HG02981 (cell line): ENCODE measurements around the gene ABHD15.
"Not testable (repeated sequence)": the region's sequence is repeated elsewhere in the genome, so short reads cannot be mapped to it uniquely, and the experiment has no call there.

Experiments used
- ATAC-seq: cut with Tn5 transposase; IDR thresholded peaks from one replicate; pipeline ENCODE4 v1.9.1; 2021; ENCODE audit warnings: mild to moderate bottlenecking, moderate library complexity; ENCODE audit not compliant: unreplicated experiment

Gene ABHD15

DNA sequence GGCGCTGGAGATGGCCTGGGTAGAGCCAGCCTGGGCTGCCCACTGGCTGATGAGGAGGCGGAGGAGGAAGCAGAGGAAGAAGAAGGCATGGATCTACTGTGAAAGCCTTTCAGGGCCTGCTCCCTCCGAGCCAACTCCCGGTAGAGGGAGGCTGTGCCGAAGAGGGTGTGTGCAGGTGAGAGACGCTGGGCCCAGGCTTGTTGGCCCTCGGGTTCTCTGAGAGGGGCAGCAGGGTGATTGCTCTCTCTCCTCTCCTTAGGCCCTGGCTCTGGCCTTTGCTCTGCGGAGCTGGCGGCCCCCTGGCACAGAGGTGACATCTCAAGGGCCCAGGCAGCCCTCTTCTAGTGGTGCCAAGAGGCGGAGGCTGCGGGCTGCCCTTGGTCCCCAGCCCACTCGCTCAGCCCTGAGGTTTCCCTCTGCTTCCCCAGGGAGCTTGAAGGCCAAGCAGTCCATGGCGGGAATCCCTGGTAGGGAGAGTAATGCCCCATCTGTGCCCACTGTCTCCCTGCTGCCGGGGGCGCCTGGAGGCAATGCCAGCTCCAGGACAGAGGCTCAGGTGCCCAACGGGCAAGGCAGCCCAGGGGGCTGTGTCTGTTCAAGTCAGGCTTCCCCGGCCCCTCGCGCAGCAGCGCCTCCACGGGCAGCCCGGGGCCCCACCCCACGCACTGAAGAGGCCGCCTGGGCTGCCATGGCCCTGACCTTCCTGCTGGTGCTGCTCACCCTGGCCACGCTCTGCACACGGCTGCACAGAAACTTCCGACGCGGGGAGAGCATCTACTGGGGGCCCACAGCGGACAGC, 5.2 kb upstream of the ABHD15 start:
- ATAC-seq = no peak

- no peak for ATAC-seq
Observed at GRCh38 chr17:29571486-29571882, 4.6 kb upstream of the ABHD15 start.

DNA sequence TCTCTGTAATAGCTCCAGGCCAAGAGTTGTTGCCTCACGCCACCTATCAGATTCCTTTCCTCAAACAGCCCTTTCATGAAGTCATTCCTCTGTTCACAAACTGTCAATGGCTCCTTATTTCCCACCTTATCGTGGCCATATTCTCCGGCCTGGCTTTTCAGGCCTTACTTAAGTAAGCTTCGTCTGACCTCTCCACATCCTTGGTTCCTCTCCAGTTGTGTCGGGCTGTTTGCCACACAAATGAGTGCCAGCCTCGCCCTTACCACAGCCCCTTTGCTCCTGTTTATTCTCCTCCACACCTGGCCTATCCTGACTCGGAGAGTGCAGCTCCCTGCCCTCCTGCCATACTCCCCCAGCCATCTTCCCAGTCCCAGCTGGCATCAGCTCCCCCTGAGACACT, 3.7 kb upstream of the ABHD15 start:
- no peak for ATAC-seq

DNA sequence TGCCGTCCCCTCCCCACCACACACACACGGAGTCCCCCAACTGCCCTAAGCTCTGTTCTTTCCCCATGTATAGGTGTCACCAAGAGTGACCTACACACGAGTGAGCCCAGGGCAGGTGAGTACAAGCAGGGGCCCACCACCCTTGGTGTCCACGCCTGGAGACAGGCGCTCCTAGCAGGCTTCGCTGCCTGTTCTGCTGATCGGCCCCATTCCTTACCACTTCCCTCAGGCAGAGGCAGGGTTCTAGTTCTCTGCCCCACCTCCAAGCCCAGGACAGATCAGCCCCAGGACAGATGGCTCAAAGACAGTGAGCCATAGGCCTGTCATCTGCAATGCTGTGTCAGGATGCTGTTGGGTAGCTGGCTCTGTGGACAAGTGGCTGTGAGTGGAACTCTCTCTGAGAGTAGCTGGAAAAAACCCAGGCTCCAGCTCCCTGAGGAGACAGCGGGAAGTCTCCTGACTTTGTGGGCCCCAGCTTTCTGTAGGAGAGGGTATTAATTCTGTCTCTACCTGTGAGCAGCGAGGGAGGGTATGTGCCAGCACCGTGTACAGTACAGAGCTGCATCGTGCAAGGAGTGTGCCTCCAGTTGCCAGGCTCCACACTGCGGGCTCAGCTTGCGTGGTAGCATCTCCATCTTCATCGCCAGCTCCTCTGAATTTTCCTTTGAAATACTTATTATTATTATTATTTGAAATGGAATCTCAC, 2.6 kb upstream of the ABHD15 start:
- no peak for ATAC-seq

- ATAC-seq = peak; percentile 35
Observed at GRCh38 chr17:29568331-29569244, 1.8 kb upstream of the ABHD15 start, which contains the start of gene TP53I13. TSS of gene TP53I13 (plus strand) at chr17:29568701. CDS start at chr17:29568759, 58 bp downstream.

DNA sequence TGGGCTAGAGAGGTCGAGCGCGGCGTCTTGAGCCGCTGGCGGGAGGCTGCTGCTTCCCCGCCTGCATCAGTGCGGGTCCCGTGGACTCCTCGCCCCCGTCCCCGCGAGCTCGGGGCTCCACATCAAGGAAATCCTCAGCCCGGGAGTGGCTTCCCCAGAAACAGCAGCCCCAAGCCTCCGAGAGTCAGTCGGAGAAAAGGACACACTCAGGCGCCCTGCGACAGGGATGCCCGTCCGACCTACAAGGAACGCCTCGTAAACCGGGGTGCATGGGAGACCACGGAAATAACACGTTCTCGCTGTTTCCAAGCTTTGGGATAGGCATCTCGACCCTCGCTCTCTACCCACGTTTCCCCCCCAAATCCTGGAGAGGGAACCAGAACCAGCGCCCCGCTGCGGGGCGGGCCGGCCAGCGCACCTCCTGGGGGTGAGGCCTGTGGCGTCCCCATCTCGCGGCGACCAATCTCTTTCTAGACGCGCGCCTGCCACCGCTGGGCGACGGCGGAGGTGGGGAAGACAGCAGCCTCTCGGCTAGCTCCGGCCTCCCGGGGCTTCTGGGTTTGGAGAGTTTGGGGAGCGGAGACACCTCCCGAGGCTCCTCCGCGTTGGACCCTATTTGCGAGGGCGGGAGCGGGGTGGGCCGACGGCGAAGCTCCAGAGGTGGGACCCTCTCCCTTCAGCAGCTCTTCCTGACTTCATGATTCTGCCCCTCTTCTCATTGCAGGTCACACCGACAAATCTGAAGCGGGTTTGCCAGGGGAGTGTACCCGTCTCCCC, 905 bp upstream of the ABHD15 start:
- ATAC-seq = peak; percentile 39

DNA sequence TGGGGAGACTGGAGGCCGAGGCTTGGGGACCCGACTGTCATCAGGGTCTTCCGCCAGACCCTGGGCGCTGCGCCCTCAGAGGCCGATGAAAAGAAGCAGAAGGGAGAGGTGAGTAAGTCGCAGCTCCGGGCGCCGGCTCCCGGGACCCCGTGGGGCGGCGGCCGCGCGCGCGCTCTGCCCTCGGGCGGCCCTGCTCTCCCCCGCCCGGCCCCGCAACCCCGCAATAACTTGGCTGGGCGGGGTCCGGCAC, 392 bp upstream of the ABHD15 start:
- ATAC-seq = no peak

DNA sequence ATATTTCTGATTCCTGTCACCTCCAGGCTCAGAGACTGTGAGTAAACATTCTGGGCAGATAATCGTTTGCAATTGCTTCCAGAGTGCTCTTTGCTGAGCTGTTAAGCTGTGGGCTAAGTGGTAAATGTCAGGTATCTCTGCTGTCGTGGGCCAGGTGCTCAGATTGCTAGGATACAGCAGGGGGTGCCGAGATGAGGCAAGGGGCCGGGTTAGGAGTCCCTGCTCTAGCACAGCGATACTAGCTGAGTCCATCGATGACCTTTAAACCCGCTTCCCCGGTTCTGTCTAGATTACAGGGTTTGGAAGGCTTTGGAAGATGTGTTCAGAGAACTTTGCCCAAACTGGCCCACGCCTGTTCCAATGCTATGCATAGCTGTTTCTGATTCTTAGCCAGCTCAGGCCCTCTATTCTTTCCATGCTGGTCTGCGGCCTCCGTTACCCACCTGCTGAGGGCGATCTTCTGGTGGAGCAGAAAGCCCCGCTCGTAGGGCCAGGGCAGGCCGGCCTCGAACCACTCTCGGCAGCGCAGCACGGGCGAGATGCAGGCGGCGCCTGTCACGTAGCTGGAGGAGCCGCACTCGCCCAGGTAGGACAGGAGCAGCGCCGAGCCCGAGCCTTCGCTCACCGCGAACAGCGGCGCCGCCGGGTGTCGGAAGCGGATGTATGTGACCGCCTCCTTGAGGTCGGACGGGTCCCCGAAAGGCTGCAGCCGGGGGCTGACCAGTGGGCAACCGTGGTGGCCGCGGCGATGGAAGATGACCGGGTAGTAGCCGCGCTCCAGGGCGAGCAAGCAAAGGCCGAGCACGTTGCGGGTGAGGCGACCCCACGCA, 979 bp downstream of the ABHD15 start:
- ATAC-seq = no peak

GRCh38 chr17:29563816-29564215, 3.0 kb downstream of the ABHD15 start:
- ATAC-seq = no peak

GRCh38 chr17:29562615-29563014, 4.2 kb downstream of the ABHD15 start:
- ATAC-seq = no peak

DNA sequence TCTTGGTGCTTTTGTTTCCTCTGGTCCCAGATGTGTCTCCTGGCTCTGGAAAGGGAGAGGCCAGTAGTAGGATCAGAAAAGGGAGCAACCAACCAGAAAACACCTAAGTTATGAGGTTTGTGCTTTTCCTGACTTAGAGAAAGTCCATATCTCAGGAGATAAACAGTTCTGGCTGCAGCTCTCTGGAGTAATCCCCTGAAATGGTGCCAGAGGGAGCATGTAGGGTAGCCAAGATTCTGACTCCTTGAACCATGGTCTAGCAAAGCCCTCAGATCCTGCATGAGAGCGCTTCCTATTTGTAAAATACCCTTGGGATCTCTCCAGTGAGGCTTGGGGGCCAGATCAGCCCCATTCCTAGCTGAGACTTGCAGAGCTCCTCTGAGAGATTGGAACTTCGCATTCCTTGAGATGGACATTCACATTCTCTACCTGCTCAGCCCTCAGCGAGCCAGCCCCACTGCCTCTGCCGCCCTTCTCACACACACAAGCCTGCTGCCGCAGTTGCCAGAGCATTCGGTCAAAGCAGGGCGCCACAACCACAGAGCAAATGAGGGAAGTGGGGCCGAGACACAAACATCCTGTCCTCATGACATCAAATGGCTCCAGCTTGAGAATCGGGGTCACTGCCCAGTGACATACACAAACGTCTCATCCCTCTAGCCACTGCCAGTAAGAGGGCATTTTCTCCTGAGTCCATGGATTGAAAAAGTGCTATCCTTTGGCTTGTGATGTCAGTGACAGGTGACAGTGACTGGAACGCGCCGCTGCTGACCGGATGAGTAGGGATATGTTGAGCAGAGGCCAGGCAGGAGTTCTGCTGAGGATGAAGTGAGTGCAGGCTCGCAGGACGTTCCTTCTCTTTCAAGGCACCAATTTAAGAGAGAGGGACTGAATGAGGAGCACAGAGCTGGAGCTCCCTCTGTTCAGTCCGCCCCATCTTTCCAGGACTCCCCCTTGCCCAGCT, 5.0 kb downstream of the ABHD15 start:
- ATAC-seq = no peak

GRCh38 chr17:29560316-29560715, 6.5 kb downstream of the ABHD15 start:
- ATAC-seq = no peak

DNA sequence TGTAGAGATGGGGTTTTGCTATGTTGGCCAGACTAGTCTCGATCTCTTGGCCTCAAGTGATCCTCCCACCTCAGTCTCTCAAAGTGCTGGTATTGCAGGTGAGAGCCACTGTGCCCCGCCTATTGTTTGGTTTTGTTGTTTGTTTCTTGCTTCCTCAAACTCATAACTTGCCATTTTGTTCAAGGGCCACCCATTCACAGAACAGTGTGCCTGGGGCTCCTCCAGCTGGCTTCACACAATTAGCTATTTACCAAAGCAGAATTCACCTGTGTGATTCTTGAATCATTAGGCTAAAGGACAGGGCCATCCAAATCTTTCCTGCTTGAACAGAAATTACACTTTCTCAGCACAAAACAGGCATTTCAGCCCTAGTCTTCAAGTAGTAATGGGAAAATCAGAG, 7.2 kb downstream of the ABHD15 start:
- no peak for ATAC-seq

DNA sequence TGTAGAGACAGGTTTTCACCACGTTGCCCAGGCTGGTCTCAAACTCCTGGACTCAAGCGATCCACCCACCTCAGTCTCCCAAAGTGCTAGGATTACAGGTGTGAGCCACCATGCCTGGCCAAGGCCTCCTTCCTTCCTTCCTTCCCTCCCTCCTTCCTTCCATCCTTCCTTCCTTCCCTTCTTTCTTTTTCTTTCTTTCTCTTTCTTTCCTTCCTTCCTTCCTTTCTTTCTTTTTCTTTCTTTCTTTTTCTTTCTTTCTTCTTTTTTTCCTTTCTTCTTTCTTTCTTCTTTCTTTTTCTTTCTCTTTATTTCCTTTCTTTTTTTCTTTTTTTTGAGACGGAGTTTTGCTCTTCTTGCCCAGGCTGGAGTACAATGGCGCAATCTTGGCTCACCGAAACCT, 8.7 kb downstream of the ABHD15 start:
- ATAC-seq = not testable (repeated sequence)

- ATAC-seq = no peak
Observed at GRCh38 chr17:29557739-29558116, 9.1 kb downstream of the ABHD15 start.

DNA sequence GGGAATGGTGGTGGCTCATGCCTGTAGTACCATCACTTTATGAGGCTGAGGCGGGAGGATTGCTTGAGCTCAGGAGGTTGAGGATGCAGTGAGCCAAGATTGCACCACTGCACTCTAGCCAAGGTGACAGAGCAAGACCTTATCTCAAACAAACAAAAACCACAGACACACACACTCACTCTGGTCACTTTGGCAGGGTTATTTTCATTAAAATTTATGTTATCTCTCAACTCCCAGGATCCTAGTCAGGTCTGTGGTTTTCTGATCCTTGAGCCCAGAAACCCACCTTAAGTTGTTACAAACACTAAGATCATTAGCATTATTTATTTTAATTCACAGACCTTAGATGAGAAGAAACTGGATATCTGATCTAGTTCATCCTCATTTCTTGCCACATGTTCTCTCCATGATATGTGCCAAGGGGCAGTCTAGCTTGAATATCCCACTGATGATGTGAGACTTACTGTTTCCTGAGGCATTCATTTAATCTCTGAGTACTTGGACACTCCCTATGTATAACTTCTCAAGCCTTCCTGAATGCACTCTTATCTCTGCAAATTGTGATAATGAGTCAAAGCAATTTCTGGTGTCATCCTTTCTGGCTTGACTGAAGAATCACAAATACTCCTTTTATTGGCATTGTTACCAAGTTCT, 9.6 kb downstream of the ABHD15 start:
- ATAC-seq = no peak

DNA sequence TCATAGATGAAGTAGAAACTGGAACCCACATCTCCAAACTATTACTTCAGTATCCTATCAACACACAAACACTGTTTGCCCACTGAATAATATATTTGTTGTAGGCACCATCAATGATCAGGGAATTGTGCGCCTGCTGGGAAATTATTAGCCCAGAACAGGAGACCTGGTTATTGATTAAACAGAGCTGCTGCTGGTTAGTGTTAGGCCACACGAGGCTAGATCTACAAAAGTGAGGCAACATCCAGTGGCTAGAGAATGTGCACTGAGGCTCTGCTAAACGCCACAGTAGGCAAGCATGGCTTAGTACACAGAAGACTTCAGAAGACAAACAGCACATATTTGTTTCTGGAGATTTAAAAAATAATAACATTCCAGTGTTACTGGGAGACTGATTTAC, 11.0 kb downstream of the ABHD15 start:
- no peak for ATAC-seq

DNA sequence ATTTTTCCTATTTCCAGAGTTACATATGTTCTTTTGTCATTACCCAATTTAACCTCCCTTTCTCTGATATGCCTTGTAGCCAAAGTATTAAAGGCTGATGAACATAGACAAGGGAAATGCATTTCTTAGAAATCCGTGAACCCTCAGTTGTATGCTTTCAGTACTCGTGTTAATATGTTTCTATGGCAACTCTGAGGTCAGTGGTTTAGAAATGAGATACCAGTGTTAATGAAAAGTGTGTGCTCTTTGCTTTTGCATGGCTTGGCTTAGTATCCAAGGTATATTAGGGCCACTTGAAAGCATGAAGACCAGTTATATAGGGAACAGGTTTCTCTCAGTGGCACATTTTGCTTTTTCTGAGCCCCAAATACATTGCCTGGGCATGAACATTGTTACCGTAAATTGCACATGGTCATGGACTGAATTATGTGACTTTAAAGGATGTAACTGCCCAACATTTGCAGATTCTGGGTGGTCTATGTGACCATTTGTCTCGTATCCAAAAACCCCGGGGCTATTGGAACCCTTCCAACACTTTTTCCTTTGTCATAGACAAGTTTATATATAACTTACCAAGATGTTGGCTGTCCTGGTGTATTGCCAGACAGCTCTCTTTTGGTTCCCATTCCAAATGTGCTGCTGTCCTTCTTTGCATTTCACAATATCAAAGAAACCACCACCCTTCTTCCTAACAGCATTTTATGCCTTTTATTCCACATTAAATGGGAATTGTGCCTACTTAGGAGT, 17.5 kb downstream of the ABHD15 start:
- peak; percentile 57 for ATAC-seq
